GM18508 (cell line): ENCODE results near the gene LTB.

Experiments
- ATAC-seq: cut with Tn5 transposase; IDR thresholded peaks from one replicate; pipeline ENCODE4 v1.9.1; 2021; ENCODE audit warnings: moderate number of reproducible peaks; ENCODE audit not compliant: insufficient read depth, unreplicated experiment

LTB gene

GRCh38 chr6:31576897-31577578 is 5.2 kb downstream of the LTB start:
- no peak for ATAC-seq

- ATAC-seq, result no peak
These were observed 6.1 kb downstream of the LTB start for GRCh38 chr6:31575952-31576685.

GRCh38 chr6:31575335-31575901 is 6.8 kb downstream of the LTB start, which contains the start of gene TNF:
TNF (plus strand) TSS chr6:31575565; CDS start chr6:31575742, 177 bp downstream.
- ATAC-seq, result no peak

- ATAC-seq, result no peak
These were observed 7.8 kb downstream of the LTB start for GRCh38 chr6:31574106-31575061.

GRCh38 chr6:31573239-31574105 is 8.8 kb downstream of the LTB start:
- ATAC-seq, result no peak

GRCh38 chr6:31572041-31572911 is 9.9 kb downstream of the LTB start, which contains the start of gene LTA:
LTA (plus strand) TSS chr6:31572289; CDS start chr6:31572743, 454 bp downstream.
- ATAC-seq, result no peak

- no peak for ATAC-seq
These were observed 12.2 kb downstream of the LTB start for GRCh38 chr6:31569861-31570536.

- peak; percentile 52 for ATAC-seq
These were observed 13.7 kb downstream of the LTB start for GRCh38 chr6:31568537-31568961.

GRCh38 chr6:31567531-31568370 is 14.5 kb downstream of the LTB start:
- no peak for ATAC-seq

- ATAC-seq, result no peak
These were observed 21.5 kb downstream of the LTB start for GRCh38 chr6:31560697-31561058.

GRCh38 chr6:31559958-31560696 is 22.1 kb downstream of the LTB start:
- no peak for ATAC-seq

- no peak for ATAC-seq
These were observed 22.6 kb downstream of the LTB start for GRCh38 chr6:31559606-31559957.

- ATAC-seq, result no peak
These were observed 23.4 kb downstream of the LTB start for GRCh38 chr6:31558631-31559500.

GRCh38 chr6:31558318-31558625 is 24.0 kb downstream of the LTB start:
- no peak for ATAC-seq

- ATAC-seq, result no peak
These were observed 24.5 kb downstream of the LTB start for GRCh38 chr6:31557443-31558317.
